Activated CD8-positive, alpha-beta memory T cell treated with anti-CD3 and anti-CD28 coated beads for 36 hours (primary cell): Measurements from ENCODE around the gene RNF19B. TPM values are rescaled to one million over a fixed set of nuclear protein-coding genes. Genes with fewer than 3 reads are reported as not detected.

Experiments
- CTCF ChIA-PET: fragments of 350-600 bp; sonication (Branson Sonifier 250); formaldehyde crosslinking; loops from one replicate; lab custom pipeline; 2021; ENCODE audit warnings: antibody characterized with exemption; lab: Charles Lee
- POLR2A ChIA-PET: fragments of 350-600 bp; sonication (Branson Sonifier 250); formaldehyde crosslinking; loops from one replicate; lab custom pipeline; 2021; ENCODE audit warnings: antibody characterized with exemption; lab: Charles Lee
- total RNA-seq, 2 experiments: library from RNA; stranded (reverse); gene quantifications; one replicate each; pipeline ENCODE4 v1.2.3, GENCODE V29; 2021

RNF19B gene
- total RNA-seq, 2 experiments from 2014 or later = 21.7 to 22.5 TPM

GRCh38 chr1:32997381-32997891 lies 32.8 kb upstream of the RNF19B start:
- POLR2A ChIA-PET = no interaction called here
- CTCF ChIA-PET = interaction anchor here (0.6 to 2.0 kb wide), 3 partner anchors 8 to 92 kb away, joined by 3 to 5 read pairs (median 4); no protein-coding TSS in a partner anchor

DNA sequence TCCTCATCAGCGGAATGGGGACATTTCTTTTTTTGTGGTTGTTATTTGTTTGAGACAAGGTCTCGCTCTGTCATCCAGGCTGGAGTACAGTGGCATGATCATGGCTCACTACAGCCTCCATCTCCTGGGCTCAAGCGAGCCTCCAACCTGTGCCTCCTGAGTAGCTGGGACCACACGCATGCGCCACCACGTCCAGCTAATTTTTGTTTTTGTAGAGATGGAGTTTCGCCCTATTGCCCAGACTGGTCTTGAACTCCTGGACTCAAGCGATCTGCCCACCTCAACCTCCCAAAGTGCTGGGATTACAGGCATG lies 28.7 kb upstream of the RNF19B start:
- CTCF ChIA-PET = interaction anchor here (0.6 to 1.4 kb wide), 2 partner anchors 9 to 42 kb away, joined by 3 read pairs; no protein-coding TSS in a partner anchor
- POLR2A ChIA-PET = interaction anchor here (0.8 kb wide), 1 partner anchor 40 kb away, joined by 3 read pairs; no protein-coding TSS in a partner anchor

- ChIA-PET CTCF (interaction anchor here (0.6 kb wide), 1 partner anchor 41 kb away, joined by 3 read pairs; no protein-coding TSS in a partner anchor), POLR2A (interaction anchor here (1.0 to 1.6 kb wide), 3 partner anchors 12 to 28 kb away, joined by 3 to 7 read pairs (median 3); partner anchors contain the start of gene RNF19B)
Observed at GRCh38 chr1:32992489-32993323, 28.1 kb upstream of the RNF19B start.

- ChIA-PET POLR2A (interaction anchor here (1.0 to 1.6 kb wide), 3 partner anchors 11 to 28 kb away, joined by 3 to 7 read pairs (median 3); partner anchors contain the start of gene RNF19B), CTCF (no interaction called here)
Observed at GRCh38 chr1:32991819-32992488, 27.3 kb upstream of the RNF19B start.

DNA sequence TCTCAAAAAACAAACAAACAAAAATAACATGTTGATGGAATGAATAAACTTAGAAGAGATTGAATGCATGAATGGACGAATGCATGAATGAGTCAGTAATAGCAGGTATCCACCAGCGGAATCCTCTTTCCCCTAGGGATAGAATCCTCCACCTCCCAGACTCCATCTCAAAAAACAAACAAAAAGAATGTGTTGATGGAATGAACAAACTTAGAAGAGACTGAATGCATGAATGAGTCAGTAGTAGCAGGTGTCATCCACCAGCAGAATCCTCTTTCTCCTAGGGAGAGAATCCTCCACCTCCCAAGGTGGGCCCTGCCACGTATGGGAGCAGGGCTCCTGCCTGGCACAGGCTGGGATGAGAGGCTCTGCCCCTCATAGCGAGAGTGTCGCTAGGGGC lies 26.8 kb upstream of the RNF19B start:
- ChIA-PET CTCF (no interaction called here), POLR2A (interaction anchor here (1.0 to 1.6 kb wide), 2 partner anchors 10 to 27 kb away, joined by 3 to 7 read pairs; partner anchors contain the start of gene RNF19B)

- ChIA-PET CTCF (no interaction called here), POLR2A (no interaction called here)
Observed at GRCh38 chr1:32990887-32991286, 26.3 kb upstream of the RNF19B start.

GRCh38 chr1:32989160-32990050 lies 24.8 kb upstream of the RNF19B start:
- POLR2A ChIA-PET = interaction anchor here (0.5 kb wide), 1 partner anchor 43 kb away, joined by 4 read pairs; no protein-coding TSS in a partner anchor

DNA sequence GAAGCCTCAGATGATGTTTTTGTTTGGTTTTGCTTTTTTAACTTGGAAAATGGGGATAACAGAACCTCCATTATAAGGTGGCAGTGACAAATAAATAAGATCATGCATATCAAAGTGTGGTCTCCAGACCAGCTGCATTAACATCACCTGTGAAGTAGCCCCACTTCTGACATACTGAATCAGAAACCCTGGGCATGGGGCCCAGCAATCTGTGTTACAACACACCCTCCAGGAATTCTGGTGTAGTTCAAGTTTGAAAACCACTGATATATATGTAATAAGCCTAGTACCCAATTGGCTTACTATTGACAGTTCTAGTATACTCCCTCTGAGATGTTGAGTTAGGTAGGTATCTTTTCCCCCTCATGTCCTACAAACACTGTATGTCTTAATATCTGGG lies 24.1 kb upstream of the RNF19B start:
- CTCF ChIA-PET = no interaction called here
- POLR2A ChIA-PET = interaction anchor here (1.3 kb wide), 1 partner anchor 24 kb away, joined by 3 read pairs; the partner anchor contains the start of gene RNF19B

More at GRCh38 chr1:32989160-32990050, 24.8 kb upstream of the RNF19B start:
- CTCF ChIA-PET = interaction anchor here (0.5 to 0.7 kb wide), 2 partner anchors 26 to 469 kb away, joined by 4 read pairs; no protein-coding TSS in a partner anchor

DNA sequence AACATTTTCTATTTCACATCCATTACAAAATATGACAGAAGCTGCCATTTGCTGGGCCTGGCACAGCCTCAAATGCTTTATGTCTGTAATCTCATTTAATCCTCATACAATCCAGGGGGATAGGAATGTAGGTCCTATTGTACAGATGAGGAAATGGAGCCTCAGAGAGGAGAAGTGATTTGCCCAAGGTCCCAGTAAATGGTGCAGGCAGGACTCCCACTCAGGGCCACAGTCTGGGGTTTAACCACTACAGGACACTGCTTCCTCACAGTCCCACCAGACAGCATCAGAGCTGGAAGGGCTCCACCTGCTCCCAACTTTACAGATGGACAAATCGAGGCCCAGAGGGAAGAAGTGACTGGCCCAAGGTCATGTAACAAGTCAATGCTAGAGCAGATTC lies 20.6 kb upstream of the RNF19B start:
- ChIA-PET POLR2A (no interaction called here), CTCF (no interaction called here)

DNA sequence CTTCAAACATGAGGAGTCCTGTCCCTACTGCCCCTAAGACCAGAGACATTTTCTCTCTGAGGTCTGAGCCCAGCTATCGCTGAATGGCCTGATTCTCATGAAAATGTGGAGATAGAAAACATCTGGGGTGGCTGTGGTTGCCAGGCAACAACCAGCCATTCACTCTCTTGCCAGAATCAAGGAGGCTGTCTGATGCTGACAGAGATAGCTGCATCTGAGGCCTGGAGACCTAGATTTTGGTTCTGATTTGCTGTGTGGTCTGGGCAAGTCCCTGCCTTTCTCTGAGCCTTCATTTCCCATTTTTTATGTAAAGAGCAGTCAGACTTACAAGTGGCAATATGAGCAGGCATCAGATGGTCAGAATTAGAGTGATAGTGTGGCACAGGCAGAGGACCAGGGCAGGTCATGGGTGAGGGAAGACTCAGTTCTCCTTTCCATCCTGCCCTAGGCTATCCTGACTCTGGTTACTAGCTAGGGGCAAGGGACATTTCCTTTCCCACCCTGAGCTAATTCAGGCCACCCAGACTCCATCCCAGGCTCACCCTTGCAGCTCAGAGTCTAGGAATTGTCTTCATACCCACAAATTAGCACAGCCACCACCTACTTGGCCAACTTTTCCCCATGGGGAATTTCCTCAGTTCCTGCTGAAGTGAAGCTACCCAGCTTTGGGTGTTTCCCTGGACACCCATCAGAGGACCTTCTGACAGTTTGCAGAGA lies 20.0 kb upstream of the RNF19B start:
- CTCF ChIA-PET = interaction anchor here (1.4 kb wide), 1 partner anchor 9 kb away, joined by 3 read pairs; no protein-coding TSS in a partner anchor
- POLR2A ChIA-PET = interaction anchor here (0.9 kb wide), 1 partner anchor 20 kb away, joined by 3 read pairs; the partner anchor contains the start of gene RNF19B

DNA sequence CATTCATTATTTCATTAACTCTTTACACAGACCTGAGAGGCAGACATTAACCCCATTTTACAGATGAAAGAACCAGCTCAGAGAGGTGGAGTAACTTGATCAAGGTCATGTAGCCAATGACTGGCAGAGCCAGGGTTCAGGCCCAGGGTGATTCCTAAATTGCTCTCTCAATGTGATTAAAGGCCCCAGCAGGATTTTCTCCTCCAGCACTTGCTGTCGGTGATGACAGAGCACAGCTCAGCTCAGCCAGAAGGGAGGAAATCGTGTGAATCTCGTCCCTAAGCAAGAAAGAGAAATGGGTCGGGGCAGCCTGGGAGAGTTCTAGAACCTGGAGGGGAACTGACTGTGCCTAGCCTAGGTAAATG lies 19.5 kb upstream of the RNF19B start:
- POLR2A ChIA-PET = interaction anchor here (0.9 kb wide), 1 partner anchor 19 kb away, joined by 3 read pairs; the partner anchor contains the start of gene RNF19B
- CTCF ChIA-PET = interaction anchor here (1.4 kb wide), 1 partner anchor 10 kb away, joined by 3 read pairs; no protein-coding TSS in a partner anchor

DNA sequence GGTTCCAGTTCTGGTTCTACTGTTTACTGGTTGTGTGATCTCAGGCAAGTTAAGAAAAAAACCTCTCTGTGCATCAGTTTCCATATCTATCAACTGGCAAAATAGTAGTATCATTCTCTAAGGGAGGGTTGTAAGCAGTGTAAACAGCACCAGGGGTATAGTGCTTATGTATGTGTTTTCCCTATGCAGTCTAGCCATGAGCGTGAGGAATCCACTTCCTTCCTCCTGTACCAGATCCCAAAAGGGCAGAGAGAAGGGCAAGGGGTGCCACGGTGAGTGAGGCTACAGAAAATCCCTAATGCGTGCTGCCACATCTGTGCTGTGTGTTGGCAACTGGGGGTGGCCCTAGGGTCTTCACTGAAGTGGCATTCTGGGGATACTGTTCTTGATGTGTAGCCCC lies 18.4 kb upstream of the RNF19B start:
- POLR2A ChIA-PET = no interaction called here
- CTCF ChIA-PET = no interaction called here

- ChIA-PET CTCF (interaction anchor here (1.0 to 1.6 kb wide), 3 partner anchors 10 to 13 kb away, joined by 3 read pairs; no protein-coding TSS in a partner anchor), POLR2A (interaction anchor here (0.5 to 2.0 kb wide), 8 partner anchors 9 to 164 kb away, joined by 3 to 8 read pairs (median 4); partner anchors contain the start of genes S100PBP and YARS1)
Observed at GRCh38 chr1:32981003-32981901, 16.6 kb upstream of the RNF19B start.

GRCh38 chr1:32980080-32980479 lies 15.5 kb upstream of the RNF19B start:
- CTCF ChIA-PET = interaction anchor here (1.6 kb wide), 1 partner anchor 9 kb away, joined by 3 read pairs; no protein-coding TSS in a partner anchor
- POLR2A ChIA-PET = interaction anchor here (1.1 to 2.0 kb wide), 4 partner anchors 8 to 15 kb away, joined by 3 to 7 read pairs (median 6); no protein-coding TSS in a partner anchor

GRCh38 chr1:32978854-32979253 lies 14.2 kb upstream of the RNF19B start:
- ChIA-PET CTCF (no interaction called here), POLR2A (no interaction called here)

DNA sequence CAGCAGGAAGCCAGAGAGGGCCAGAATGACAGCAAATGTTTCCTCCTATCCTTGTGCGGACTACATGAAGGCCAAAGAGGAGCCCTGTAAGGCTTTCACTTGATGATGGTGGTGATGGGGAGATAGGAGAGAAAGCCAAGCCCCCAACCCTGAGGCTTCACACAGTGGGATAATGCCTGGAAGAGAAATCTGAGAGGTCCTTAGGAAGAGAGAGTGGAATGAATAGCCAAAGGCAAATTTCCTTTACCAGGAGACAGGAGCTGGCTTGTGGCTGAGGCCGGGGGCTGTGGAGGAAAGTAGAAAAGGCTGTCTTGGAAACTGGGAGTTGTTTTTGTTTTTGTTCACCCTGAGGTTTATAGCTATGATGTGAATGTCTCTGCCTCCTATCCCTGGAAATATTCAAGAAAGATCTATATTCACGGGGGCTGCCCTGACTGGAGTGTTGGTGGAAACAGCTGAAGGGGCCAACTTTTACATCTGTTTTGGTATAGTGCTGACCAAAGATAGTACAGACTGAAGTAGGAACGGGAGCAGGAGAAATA lies 13.0 kb upstream of the RNF19B start:
- ChIA-PET POLR2A (no interaction called here), CTCF (interaction anchor here (0.8 kb wide), 1 partner anchor 29 kb away, joined by 3 read pairs; no protein-coding TSS in a partner anchor)
